GM13976 (cell line): ENCODE results near the gene LMO7.

ENCODE experiments used
- DNase-seq: peaks from one replicate; pipeline ENCODE4 v3.0.0; 2012; ENCODE audit warnings: low spot score
- CTCF ChIP-seq: IDR thresholded peaks from 2 replicates; pipeline ENCODE4 v1.5.1; 2012; ENCODE audit warnings: borderline replicate concordance, mild to moderate bottlenecking; ENCODE audit not compliant: insufficient read depth; ENCODE audit errors: extremely low read depth, missing control alignments, control extremely low read depth
- in situ Hi-C: fragments of 300-500 bp; cut with MboI; formaldehyde crosslinking; loops from one replicate; pipeline ENCODE4 v1.12.0; 2022; ENCODE audit warnings: low sequenced_read_pairs, mixed read lengths, inconsistent platforms; ENCODE audit not compliant: unreplicated experiment

The LMO7 gene

GRCh38 chr13:75882261-75882660 is 246.1 kb downstream of the LMO7 start:
- DNase-seq, result no peak
- in situ Hi-C loops, result loop anchor here (25.0 kb wide), 1 partner anchor 1030 kb away; no protein-coding TSS in a partner anchor
- TF ChIP-seq CTCF, result no peak

DNA sequence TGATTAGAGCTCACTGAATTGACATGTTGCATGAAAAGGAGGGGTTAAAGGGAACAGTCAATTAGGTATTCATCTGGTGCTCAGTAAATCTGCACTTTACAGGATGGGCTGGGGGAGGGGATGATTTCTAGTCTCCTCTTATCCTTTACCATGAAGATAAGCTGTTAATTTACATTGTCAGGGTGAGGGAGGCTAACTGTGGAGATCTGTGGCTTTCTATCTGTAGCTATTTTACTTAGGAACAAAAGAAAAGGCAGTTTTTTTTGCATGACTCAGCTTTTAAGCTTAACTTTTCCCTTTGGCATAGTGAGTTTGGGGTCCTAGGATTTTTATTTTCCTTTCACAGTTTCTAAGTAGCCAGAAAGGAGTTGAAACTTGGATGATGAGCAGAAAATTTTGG is 253.3 kb downstream of the LMO7 start:
- in situ Hi-C loops, result loop anchor here (25.0 kb wide), 1 partner anchor 1023 kb away; no protein-coding TSS in a partner anchor
- TF ChIP-seq CTCF, result no peak
- no peak for DNase-seq

GRCh38 chr13:75895168-75895567 is 259.0 kb downstream of the LMO7 start:
- in situ Hi-C loops, result loop anchor here (25.0 kb wide), 1 partner anchor 1017 kb away; no protein-coding TSS in a partner anchor
- TF ChIP-seq CTCF, result no peak
- DNase-seq, result no peak

DNA sequence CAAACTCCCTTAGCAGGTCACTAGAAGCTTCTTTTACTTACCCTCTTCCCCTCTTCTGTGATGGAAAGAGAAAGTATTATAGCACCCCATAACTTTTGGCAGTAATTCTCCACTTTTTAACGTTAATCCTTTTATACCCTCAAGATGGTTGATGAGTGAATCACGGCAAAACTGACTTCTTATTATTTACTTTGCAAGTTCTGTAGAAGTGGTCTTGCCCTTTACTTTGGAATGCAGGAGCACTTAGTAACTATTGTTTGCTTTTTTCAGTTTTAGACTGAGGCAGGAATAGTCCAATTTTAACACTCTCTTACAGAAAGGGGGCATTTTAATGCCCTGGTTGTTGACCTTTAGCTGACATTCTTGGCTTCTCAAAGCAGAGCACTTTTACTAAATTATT is 260.1 kb downstream of the LMO7 start:
- no peak for DNase-seq
- no peak for TF ChIP-seq CTCF
- in situ Hi-C loops, result loop anchor here (25.0 kb wide), 1 partner anchor 1016 kb away; no protein-coding TSS in a partner anchor

DNA sequence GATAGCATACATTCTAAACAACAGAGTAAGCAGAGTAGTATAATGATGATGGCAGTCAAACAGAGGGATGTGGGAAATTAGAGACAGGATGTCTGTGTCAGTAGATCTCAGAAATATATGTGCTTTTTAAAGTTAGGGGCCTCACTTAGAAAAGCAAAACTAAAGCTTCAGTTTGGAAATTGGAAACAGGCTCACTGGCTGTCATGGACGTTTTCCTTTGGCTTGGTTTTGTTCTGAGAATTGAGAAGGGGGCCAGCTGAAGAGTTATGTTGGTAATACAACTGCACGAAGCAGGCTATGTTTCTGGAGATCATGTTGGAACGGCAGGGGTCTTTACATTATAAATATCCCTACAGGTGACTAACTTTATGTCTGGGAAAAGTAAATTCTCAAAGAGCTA is 261.3 kb downstream of the LMO7 start:
- TF ChIP-seq CTCF, result no peak

DNA sequence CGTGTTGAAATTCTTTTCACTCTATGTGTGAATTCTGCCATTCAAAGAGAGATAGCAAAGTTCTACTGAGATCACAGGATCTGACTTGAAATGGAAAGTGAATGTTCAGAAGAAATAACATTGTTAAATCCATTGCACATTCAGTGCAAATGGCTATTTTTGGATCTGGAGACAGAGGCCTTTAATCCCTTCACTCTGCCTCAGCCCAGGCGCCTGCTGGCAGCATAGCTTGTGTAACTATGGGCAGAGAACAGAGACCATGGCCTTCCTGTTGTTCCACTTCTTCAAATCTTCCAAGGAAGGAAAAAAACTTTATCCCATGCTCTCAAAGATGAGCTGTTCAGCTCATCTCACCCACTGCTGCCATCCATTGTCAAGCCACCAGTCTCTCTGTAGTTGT is 265.4 kb downstream of the LMO7 start:
- no peak for TF ChIP-seq CTCF
- DNase-seq, result no peak
- in situ Hi-C loops, result no loop called here

More for the DNA sequence above, 261.3 kb downstream of the LMO7 start:
- in situ Hi-C loops, result loop anchor here (25.0 kb wide), 1 partner anchor 1015 kb away; no protein-coding TSS in a partner anchor
- no peak for DNase-seq
